Measurements from ENCODE around the gene UNC13B. TPM values are rescaled to one million over a fixed set of nuclear protein-coding genes. Genes with fewer than 3 reads are reported as not detected.

Gene UNC13B
- total and polyA plus RNA-seq, 2 of the 8 experiments (the other 6 are each of a cell fraction or from before 2014, with no cell fraction given), result 23.1 to 51.7 TPM

GRCh38 chr9:35350212-35350611 is 188.4 kb downstream of the UNC13B start:
- Histone ChIP-seq H2BK12ac (ENCODE audit: low read depth, low read length) (no peak overlapping the region), H3K23me2 (ENCODE audit: low read depth, low read length) (no peaks in the 10 kb centered on the region), H2BK20ac (ENCODE audit: low read length) (no peak overlapping the region), H3K27ac (ENCODE audit: low read depth, low read length) (no peak overlapping the region), H3K56ac (replicated peaks; ENCODE audit: insufficient read length, low read depth, low read length) (no peak overlapping the region), H3K9ac (replicated peaks in 1 of 4; ENCODE audit: extremely low read depth in 1 of 4, low read depth in 3 of 4, low read length in 3 of 4) (no peak overlapping the region), H3K23ac (ENCODE audit: insufficient read length) (no peak overlapping the region), H3K79me2 (ENCODE audit: control insufficient read depth in 1 of 2, insufficient read depth in 2 of 2, low read length in 2 of 2) (no peaks in the 10 kb centered on the region), H3K9me3 (ENCODE audit: insufficient read depth in 2 of 2, low read depth in 1 of 2, low read length in 1 of 2) (no peaks in the 10 kb centered on the region), H4K5ac (ENCODE audit: insufficient read length, low read depth, low read length) (no peak overlapping the region), H2AK5ac (ENCODE audit: low read depth, low read length) (no peak overlapping the region), H2BK120ac (replicated peaks; ENCODE audit: low read depth, low read length) (no peak overlapping the region), H4K91ac (replicated peaks; ENCODE audit: insufficient read length, low read length) (no peak overlapping the region), H2BK15ac (ENCODE audit: low read length) (no peak overlapping the region), H3K4me1 (replicated peaks in 1 of 4; ENCODE audit: control insufficient read depth in 3 of 4, insufficient read depth in 4 of 4, low read length in 3 of 4) (no peaks in the 10 kb centered on the region), H3K79me1 (ENCODE audit: low read depth, low read length) (no peaks in the 10 kb centered on the region; the same call in none of the 2 replicates), H3K4me3 (ENCODE audit: extremely low read depth in 1 of 4, insufficient read depth in 2 of 4, low read depth in 3 of 4, low read length in 4 of 4) (no peak overlapping the region), H4K8ac (ENCODE audit: extremely low read depth, insufficient read depth, low read length) (no peak overlapping the region), H2AFZ (ENCODE audit: low read length) (no peak overlapping the region), H3K4me2 (ENCODE audit: insufficient read depth in 1 of 2, low read depth in 2 of 2, low read length in 2 of 2) (no peak overlapping the region), H3K4ac (replicated peaks; ENCODE audit: insufficient read length, low read depth, low read length) (no peak overlapping the region), H2BK5ac (ENCODE audit: low read depth, low read length) (no peak overlapping the region), H4K20me1 (replicated peaks in 1 of 2; ENCODE audit: control insufficient read depth in 1 of 2, insufficient read depth in 2 of 2, low read length in 2 of 2) (no peaks in the 10 kb centered on the region), H3K18ac (ENCODE audit: extremely low read depth, low read length) (no peak overlapping the region), H3K27me3 (replicated peaks in 1 of 4; ENCODE audit: control insufficient read depth in 3 of 4, extremely low read depth in 1 of 4, insufficient read depth in 3 of 4, low read length in 3 of 4) (no peaks in the 10 kb centered on the region), H3K36me3 (ENCODE audit: control insufficient read depth in 2 of 4, insufficient read depth in 4 of 4, low read length in 3 of 4) (no peaks in the 10 kb centered on the region), H3K14ac (ENCODE audit: insufficient read length) (no peak overlapping the region)
- WGBS, 2 experiments (ENCODE audit: extremely low coverage in 1 of 2, insufficient coverage in 1 of 2, insufficient read length in 1 of 2, insufficient replicate concordance in 2 of 2, low coverage in 1 of 2, low lambda C conversion rate in 2 of 2, missing lambda C conversion rate in 1 of 2), result 80% methylated on average over 1 of the region's 1 CpG; no CpG with 5 or more reads in 1 of the 2 experiments
- no peak for DNase-seq (ENCODE audit: low read depth in 1 of 2, low spot score in 2 of 2)
- ChIA-PET CTCF (ENCODE audit: partially characterized antibody) (interaction anchor here (0.8 kb wide), 1 partner anchor 65 kb away, joined by 3 read pairs; no protein-coding TSS in a partner anchor), POLR2A (ENCODE audit: partially characterized antibody) (interaction anchor here (1.0 kb wide), 1 partner anchor 12 kb away, joined by 4 read pairs; no protein-coding TSS in a partner anchor)
- no peak for FAIRE-seq
- no peak for TF ChIP-seq SRF (IDR thresholded peaks at IDR 0.05; ENCODE audit: low read depth, low read length)
- no peak for TF ChIP-seq GTF2F1 (IDR thresholded peaks at IDR 0.05; ENCODE audit: borderline replicate concordance, low read depth, low read length)
- no peak for TF ChIP-seq HDAC2 (IDR thresholded peaks at IDR 0.05; ENCODE audit: borderline replicate concordance in 1 of 2, low read depth in 2 of 2, low read length in 2 of 2)
- no peak for TF ChIP-seq CBX8 (IDR thresholded peaks at IDR 0.05; ENCODE audit: borderline replicate concordance, low read depth, low read length)
- TF ChIP-seq JUN (IDR thresholded peaks at IDR 0.05; ENCODE audit: low read depth, low read length), result no peak
- no peak for TF ChIP-seq BACH1 (IDR thresholded peaks at IDR 0.05; ENCODE audit: low read length)
- no peak for TF ChIP-seq USF2 (IDR thresholded peaks at IDR 0.05; ENCODE audit: low read length)
- TF ChIP-seq EZH2 (IDR thresholded peaks at IDR 0.05; ENCODE audit: low read depth, low read length, severe bottlenecking), result no peak
- no peak for TF ChIP-seq SP4 (IDR thresholded peaks at IDR 0.05; ENCODE audit: low read length)
- no peak for TF ChIP-seq EGR1 (IDR thresholded peaks at IDR 0.05; ENCODE audit: borderline replicate concordance, low read depth, low read length)
- TF ChIP-seq GABPA (IDR thresholded peaks at IDR 0.05; ENCODE audit: borderline replicate concordance, insufficient read depth, low read length), result no peak
- TF ChIP-seq RXRA (IDR thresholded peaks at IDR 0.05; ENCODE audit: insufficient read depth, low read depth, low read length), result no peak
- TF ChIP-seq TCF12 (IDR thresholded peaks at IDR 0.05; ENCODE audit: low read depth, low read length), result no peak
- no peak for TF ChIP-seq BRCA1 (IDR thresholded peaks at IDR 0.05; ENCODE audit: low read depth, low read length)
